OCI-LY3 (cell line): Measurements from ENCODE around the gene POTEJ.
"Not testable (repeated sequence)": the region's sequence is repeated elsewhere in the genome, so short reads cannot be mapped to it uniquely, and the experiment has no call there.

Source experiments
- EZH2phosphoT487 ChIP-seq: fragments of 200-600 bp; shearing (Covaris generic); IDR thresholded peaks from 2 replicates; pipeline ENCODE4 v1.6.1; 2018; ENCODE audit warnings: antibody characterized with exemption, mixed run types, low read depth
- TF ChIP-seq, protein P1 (sequence below): fragments of 200-600, 300-600 bp; sonication (generic); IDR thresholded peaks from 2 replicates; pipeline ENCODE4 v1.5.1; 2014; ENCODE audit warnings: antibody characterized with exemption, low read length, low read depth

DNA sequence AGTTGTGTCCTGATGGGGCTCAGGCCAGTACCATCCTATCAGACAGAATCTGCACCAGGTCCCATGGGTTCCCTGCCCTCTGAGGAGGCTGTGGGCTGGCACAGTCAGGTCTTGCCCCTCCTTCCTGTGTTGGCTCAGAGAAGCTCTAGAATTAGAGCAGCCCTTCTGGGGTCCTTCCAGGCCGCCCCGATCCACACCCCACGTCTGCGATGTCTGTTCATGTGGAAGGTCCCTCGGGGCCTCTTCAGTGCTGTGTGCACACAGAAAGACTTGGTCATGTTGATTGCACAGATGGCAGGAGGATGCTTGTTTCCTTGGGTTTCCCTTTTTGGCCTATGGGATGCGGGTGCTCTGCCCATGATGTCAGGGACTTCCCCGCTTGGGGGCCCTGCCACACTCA is 32.1 kb upstream of the POTEJ start:
- TF ChIP-seq, protein P1, sequence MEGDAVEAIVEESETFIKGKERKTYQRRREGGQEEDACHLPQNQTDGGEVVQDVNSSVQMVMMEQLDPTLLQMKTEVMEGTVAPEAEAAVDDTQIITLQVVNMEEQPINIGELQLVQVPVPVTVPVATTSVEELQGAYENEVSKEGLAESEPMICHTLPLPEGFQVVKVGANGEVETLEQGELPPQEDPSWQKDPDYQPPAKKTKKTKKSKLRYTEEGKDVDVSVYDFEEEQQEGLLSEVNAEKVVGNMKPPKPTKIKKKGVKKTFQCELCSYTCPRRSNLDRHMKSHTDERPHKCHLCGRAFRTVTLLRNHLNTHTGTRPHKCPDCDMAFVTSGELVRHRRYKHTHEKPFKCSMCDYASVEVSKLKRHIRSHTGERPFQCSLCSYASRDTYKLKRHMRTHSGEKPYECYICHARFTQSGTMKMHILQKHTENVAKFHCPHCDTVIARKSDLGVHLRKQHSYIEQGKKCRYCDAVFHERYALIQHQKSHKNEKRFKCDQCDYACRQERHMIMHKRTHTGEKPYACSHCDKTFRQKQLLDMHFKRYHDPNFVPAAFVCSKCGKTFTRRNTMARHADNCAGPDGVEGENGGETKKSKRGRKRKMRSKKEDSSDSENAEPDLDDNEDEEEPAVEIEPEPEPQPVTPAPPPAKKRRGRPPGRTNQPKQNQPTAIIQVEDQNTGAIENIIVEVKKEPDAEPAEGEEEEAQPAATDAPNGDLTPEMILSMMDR, result not testable (repeated sequence)
- not testable (repeated sequence) for TF ChIP-seq EZH2phosphoT487
